IMR-90 (cell line): Measurements from ENCODE around the gene SRC.

ENCODE experiments used
- BHLHE40 ChIP-seq: fragments of 150-350 bp; IDR thresholded peaks from 2 replicates; pipeline ENCODE4 v1.6.1; 2016; ENCODE audit warnings: mild to moderate bottlenecking, low read depth, low read length
- CEBPB ChIP-seq: IDR thresholded peaks from 2 replicates; pipeline ENCODE4 v1.6.1; 2012; ENCODE audit warnings: low read depth, low read length, improper control_type of control experiment
- CTCF ChIP-seq: conservative IDR thresholded peaks from 2 replicates; pipeline ENCODE4 v1.5.1; 2012; ENCODE audit warnings: mild to moderate bottlenecking, low read depth, low read length, improper control_type of control experiment
- ELK1 ChIP-seq: fragments of 150-350 bp; IDR thresholded peaks from 2 replicates; pipeline ENCODE4 v1.6.1; 2016; ENCODE audit warnings: low read depth, mild to moderate bottlenecking, low read length, moderate library complexity, borderline replicate concordance
- MAZ ChIP-seq: IDR thresholded peaks from 2 replicates; pipeline ENCODE4 v1.6.1; 2012; ENCODE audit warnings: low read depth, mild to moderate bottlenecking, low read length, improper control_type of control experiment, moderate library complexity, borderline replicate concordance
- MXI1 ChIP-seq: IDR thresholded peaks from 2 replicates; pipeline ENCODE4 v1.6.1; 2012; ENCODE audit warnings: low read depth, mild to moderate bottlenecking, low read length, moderate library complexity, borderline replicate concordance
- NFE2L2 ChIP-seq: fragments of 150-350 bp; IDR thresholded peaks from 2 replicates; pipeline ENCODE4 v1.6.1; 2016; ENCODE audit warnings: low read depth, mild to moderate bottlenecking, low read length
- POLR2A ChIP-seq: IDR thresholded peaks from 2 replicates; pipeline ENCODE4 v1.6.1; 2012; ENCODE audit warnings: mild to moderate bottlenecking, low read depth, low read length
- RCOR1 ChIP-seq: IDR thresholded peaks from 2 replicates; pipeline ENCODE4 v1.6.1; 2012; ENCODE audit warnings: mild to moderate bottlenecking, low read length, improper control_type of control experiment; ENCODE audit not compliant: insufficient replicate concordance
- RFX5 ChIP-seq: IDR thresholded peaks from 2 replicates; pipeline ENCODE4 v1.8.0; 2012; ENCODE audit warnings: low read depth, mild to moderate bottlenecking, low read length, moderate library complexity
- SMC3 ChIP-seq: fragments of 150-350 bp; IDR thresholded peaks from 2 replicates; pipeline ENCODE4 v1.6.1; 2016; ENCODE audit warnings: low read depth, mild to moderate bottlenecking, antibody characterized with exemption, low read length, moderate library complexity
- USF2 ChIP-seq: fragments of 150-350 bp; IDR thresholded peaks from 2 replicates; pipeline ENCODE4 v1.6.1; 2017; ENCODE audit warnings: mild to moderate bottlenecking, antibody characterized with exemption, low read length, low read depth

- TF ChIP-seq CTCF (no peak), BHLHE40 (no peak), POLR2A (no peak), RCOR1 (no peak), MXI1 (no peak), RFX5 (no peak), NFE2L2 (no peak), CEBPB (peak; percentile 78; the same call in 1 of the 2 replicates), MAZ (no peak), USF2 (no peak), ELK1 (no peak), SMC3 (peak; percentile 3; the same call in 1 of the 2 replicates)
These were observed 22.0 kb upstream of the SRC start for GRCh38 chr20:37323985-37324384.
